ENCODE data around the gene PSTPIP1. TPM values are rescaled to one million over a fixed set of nuclear protein-coding genes. Genes with fewer than 3 reads are reported as not detected.

PSTPIP1 gene
- total and polyA plus RNA-seq, 4 experiments from 2014 or later: 62.4 to 233 (median 144) TPM

DNA sequence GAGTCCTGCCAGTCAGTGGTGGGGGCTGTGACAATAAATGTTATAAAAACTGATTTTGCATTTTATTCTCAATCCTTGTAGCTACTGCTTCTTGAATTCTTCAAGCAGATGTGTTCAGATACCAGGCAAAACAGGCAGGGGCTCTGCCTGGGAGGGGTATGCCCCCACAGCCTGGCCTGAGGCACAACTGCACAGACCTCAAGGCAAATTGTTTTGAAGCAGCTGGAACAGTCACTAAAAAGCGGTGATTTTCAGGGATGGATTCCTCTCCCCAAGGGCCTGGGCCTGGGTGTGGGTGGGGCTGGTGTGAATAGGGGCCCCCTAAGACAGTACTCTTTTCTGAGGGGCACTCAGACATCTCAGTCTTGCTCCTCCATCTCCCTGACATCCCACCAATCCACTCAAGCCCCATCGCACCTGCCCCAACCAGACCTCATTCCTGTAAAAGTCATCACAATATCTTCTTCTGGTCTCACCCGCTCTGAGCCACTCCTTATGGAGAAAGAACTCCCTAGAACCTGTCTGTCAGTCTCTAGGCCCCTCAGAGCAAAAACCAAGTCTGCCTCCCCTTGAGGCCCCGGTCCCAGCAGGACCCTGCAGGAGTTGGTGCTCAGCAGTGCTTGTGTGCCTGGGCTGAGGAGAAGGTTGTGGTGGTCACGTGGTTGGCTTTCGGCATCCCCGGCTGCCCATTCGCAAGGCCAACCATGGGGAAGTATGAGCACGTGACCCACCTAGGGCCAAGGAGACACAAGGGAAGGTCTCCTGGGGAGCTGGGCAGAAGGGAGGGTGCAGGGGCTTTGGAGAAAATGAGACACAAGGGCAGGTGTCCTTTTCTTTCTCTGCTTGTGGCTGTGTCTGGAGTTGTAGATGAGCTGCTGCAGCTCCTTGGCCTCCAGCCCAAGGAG, 2.9 kb upstream of the PSTPIP1 start:
- DNase-seq: no peak
- H3K9me3 Mint-ChIP-seq: peaks cover 0 to 2% (median 0%) of the 10 kb centered on the region in 8 donors
- H3K4me3 Mint-ChIP-seq: peak overlapping the region in 1 of 8 donors; percentile 8
- CTCF ChIA-PET (ENCODE audit: partially characterized antibody): interaction anchor here (1.5 kb wide), 1 partner anchor 30 kb away, joined by 5 read pairs; no protein-coding TSS in a partner anchor
- peaks cover 35 to 84% (median 42%) of the 10 kb centered on the region in 4 donors for H3K4me1 Mint-ChIP-seq
- intact Hi-C loops (cut with micrococcal nuclease): no loop called here
- Histone ChIP-seq H3K27me3 (ENCODE audit: insufficient read depth, low read length) (no peaks in the 10 kb centered on the region), H3K4me3 (ENCODE audit: low read length in 2 of 2) (no peak overlapping the region), H3K27ac (ENCODE audit: low read depth, low read length) (no peak overlapping the region), H3K36me3 (ENCODE audit: insufficient read depth, low read length) (no peaks in the 10 kb centered on the region), H3K9me3 (ENCODE audit: control insufficient read depth in 1 of 2, low read length in 2 of 2) (no peaks in the 10 kb centered on the region), H3K4me1 (ENCODE audit: insufficient read depth, low read length) (peaks cover 47% of the 10 kb centered on the region)
- POLR2A ChIA-PET (ENCODE audit: partially characterized antibody): interaction anchor here (1.1 kb wide), 1 partner anchor 11 kb away, joined by 3 read pairs; no protein-coding TSS in a partner anchor
- peaks cover 0 to 1% of the 10 kb centered on the region in 2 donors for H3K36me3 Mint-ChIP-seq
- H3K27me3 Mint-ChIP-seq: no peaks in the 10 kb centered on the region
- peak overlapping the region; percentile 34 to 97 (median 92) for H3K27ac Mint-ChIP-seq

- intact Hi-C loops (cut with micrococcal nuclease): no loop called here
- peaks cover 0 to 9% of the 10 kb centered on the region in 2 donors for H3K36me3 Mint-ChIP-seq
- H3K27me3 Mint-ChIP-seq: no peaks in the 10 kb centered on the region
- H3K27me3 ChIP-seq (ENCODE audit: insufficient read depth, low read length): no peaks in the 10 kb centered on the region
- peak overlapping the region; percentile 79 for H3K27ac ChIP-seq (ENCODE audit: low read depth, low read length)
- H3K4me3 Mint-ChIP-seq: peak overlapping the region; percentile 94 to 97 (median 96)
- peak overlapping the region; percentile 92 to 97 (median 96) for H3K27ac Mint-ChIP-seq
- H3K36me3 ChIP-seq (ENCODE audit: insufficient read depth, low read length): no peaks in the 10 kb centered on the region
- no peak for DNase-seq
- POLR2A ChIA-PET (ENCODE audit: partially characterized antibody): interaction anchor here (0.6 to 9.4 kb wide), 8 partner anchors 12 to 89 kb away, joined by 3 to 472 read pairs (median 14); partner anchors contain the start of genes RCN2 and SCAPER
- peaks cover 40 to 88% (median 46%) of the 10 kb centered on the region in 4 donors for H3K4me1 Mint-ChIP-seq
- CTCF ChIA-PET (ENCODE audit: partially characterized antibody): interaction anchor here (0.8 to 6.6 kb wide), 5 partner anchors 18 to 550 kb away, joined by 4 to 69 read pairs (median 6); no protein-coding TSS in a partner anchor
- H3K4me1 ChIP-seq (ENCODE audit: insufficient read depth, low read length): peaks cover 47% of the 10 kb centered on the region
- H3K9me3 ChIP-seq (ENCODE audit: control insufficient read depth in 1 of 2, low read length in 2 of 2): no peaks in the 10 kb centered on the region
- peaks cover 0 to 2% (median 0%) of the 10 kb centered on the region in 8 donors for H3K9me3 Mint-ChIP-seq
- no peak overlapping the region for H3K4me3 ChIP-seq (ENCODE audit: low read length in 2 of 2)
Measured at GRCh38 chr15:76993114-76993725, 1.7 kb upstream of the PSTPIP1 start.

GRCh38 chr15:76994001-76994400, 925 bp upstream of the PSTPIP1 start:
- intact Hi-C loops (cut with micrococcal nuclease): loop anchor here (2.0 kb wide), 1 partner anchor 77 kb away; the partner anchor contains the start of gene TSPAN3
- H3K9me3 Mint-ChIP-seq: peaks cover 0 to 2% (median 0%) of the 10 kb centered on the region in 8 donors
- Histone ChIP-seq H3K9me3 (ENCODE audit: control insufficient read depth in 1 of 2, low read length in 2 of 2) (no peaks in the 10 kb centered on the region), H3K4me1 (ENCODE audit: insufficient read depth, low read length) (peaks cover 47% of the 10 kb centered on the region), H3K4me3 (ENCODE audit: low read length in 2 of 2) (peak overlapping the region in 1 of 2 donors; percentile 94), H3K27ac (ENCODE audit: low read depth, low read length) (peak overlapping the region; percentile 79), H3K36me3 (ENCODE audit: insufficient read depth, low read length) (no peaks in the 10 kb centered on the region), H3K27me3 (ENCODE audit: insufficient read depth, low read length) (no peaks in the 10 kb centered on the region)
- H3K4me3 Mint-ChIP-seq: peak overlapping the region; percentile 94 to 97 (median 96)
- peaks cover 40 to 88% (median 46%) of the 10 kb centered on the region in 4 donors for H3K4me1 Mint-ChIP-seq
- CTCF ChIA-PET (ENCODE audit: partially characterized antibody): interaction anchor here (0.8 to 6.6 kb wide), 6 partner anchors 11 to 550 kb away, joined by 4 to 69 read pairs (median 6); no protein-coding TSS in a partner anchor
- peaks cover 4 to 16% of the 10 kb centered on the region in 2 donors for H3K36me3 Mint-ChIP-seq
- H3K27me3 Mint-ChIP-seq: no peaks in the 10 kb centered on the region
- H3K27ac Mint-ChIP-seq: peak overlapping the region; percentile 92 to 97 (median 96)
- POLR2A ChIA-PET (ENCODE audit: partially characterized antibody): interaction anchor here (0.6 to 9.4 kb wide), 11 partner anchors 11 to 649 kb away, joined by 3 to 472 read pairs (median 10); partner anchors contain the start of genes HMG20A, RCN2 and SCAPER
- DNase-seq: peak; percentile 35 to 85 (median 40)

GRCh38 chr15:76994496-76994895, 430 bp upstream of the PSTPIP1 start:
- peak in 1 of 5 donors; percentile 19 for DNase-seq
- peaks cover 4 to 21% of the 10 kb centered on the region in 2 donors for H3K36me3 Mint-ChIP-seq
- no peaks in the 10 kb centered on the region for H3K27me3 Mint-ChIP-seq
- peaks cover 2% of the 10 kb centered on the region for H3K36me3 ChIP-seq (ENCODE audit: insufficient read depth, low read length)
- ChIA-PET POLR2A (ENCODE audit: partially characterized antibody) (interaction anchor here (0.9 to 9.4 kb wide), 16 partner anchors 7 to 650 kb away, joined by 3 to 472 read pairs (median 10); partner anchors contain the start of genes HMG20A, RCN2 and SCAPER), CTCF (ENCODE audit: partially characterized antibody) (interaction anchor here (1.2 to 6.6 kb wide), 9 partner anchors 10 to 64 kb away, joined by 3 to 69 read pairs (median 5); no protein-coding TSS in a partner anchor)
- H3K27ac Mint-ChIP-seq: peak overlapping the region; percentile 92 to 97 (median 96)
- H3K4me1 ChIP-seq (ENCODE audit: insufficient read depth, low read length): peaks cover 49% of the 10 kb centered on the region
- intact Hi-C loops (cut with micrococcal nuclease): loop anchor here (2.0 kb wide), 1 partner anchor 76 kb away; the partner anchor contains the start of gene TSPAN3
- H3K27ac ChIP-seq (ENCODE audit: low read depth, low read length): peak overlapping the region; percentile 79
- H3K4me1 Mint-ChIP-seq: peaks cover 40 to 89% (median 47%) of the 10 kb centered on the region in 4 donors
- peak overlapping the region in 1 of 2 donors; percentile 94 for H3K4me3 ChIP-seq (ENCODE audit: low read length in 2 of 2)
- H3K9me3 ChIP-seq (ENCODE audit: control insufficient read depth in 1 of 2, low read length in 2 of 2): no peaks in the 10 kb centered on the region
- H3K9me3 Mint-ChIP-seq: peaks cover 0 to 2% (median 0%) of the 10 kb centered on the region in 8 donors
- H3K4me3 Mint-ChIP-seq: peak overlapping the region; percentile 94 to 97 (median 96)
- no peaks in the 10 kb centered on the region for H3K27me3 ChIP-seq (ENCODE audit: insufficient read depth, low read length)

DNA sequence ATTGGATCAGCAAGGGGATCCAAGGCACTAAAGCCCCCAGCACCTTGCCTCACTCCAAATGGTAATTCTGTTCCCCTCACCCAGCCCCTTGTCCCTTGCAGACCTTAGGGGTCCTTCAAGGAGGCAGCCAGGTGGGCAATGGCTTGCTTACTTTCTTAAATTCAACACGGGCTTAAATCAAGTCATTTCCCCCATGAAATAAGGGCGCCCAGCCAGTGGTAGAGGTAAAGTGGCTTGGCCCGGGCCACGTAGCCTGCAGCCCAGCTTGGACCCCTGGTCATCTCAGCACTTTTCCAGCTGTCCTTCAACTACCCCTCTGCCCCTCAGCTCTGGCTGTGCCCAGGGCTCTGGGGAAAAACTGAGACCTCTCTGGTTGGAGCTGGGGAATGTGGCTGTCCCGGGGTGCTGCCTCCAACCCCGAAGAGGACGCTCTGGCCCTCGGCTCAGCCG, 1.2 kb downstream of the PSTPIP1 start:
- Histone ChIP-seq H3K36me3 (ENCODE audit: insufficient read depth, low read length) (peaks cover 12% of the 10 kb centered on the region), H3K27me3 (ENCODE audit: insufficient read depth, low read length) (no peaks in the 10 kb centered on the region), H3K9me3 (ENCODE audit: control insufficient read depth in 1 of 2, low read length in 2 of 2) (no peaks in the 10 kb centered on the region), H3K4me3 (ENCODE audit: low read length in 2 of 2) (peak overlapping the region; percentile 94 to 96), H3K4me1 (ENCODE audit: insufficient read depth, low read length) (peaks cover 65% of the 10 kb centered on the region), H3K27ac (ENCODE audit: low read depth, low read length) (peak overlapping the region; percentile 79)
- DNase-seq: no peak
- Mint-ChIP-seq H3K4me3 (peak overlapping the region; percentile 94 to 97 (median 96)), H3K9me3 (peaks cover 0 to 2% (median 0%) of the 10 kb centered on the region in 8 donors), H3K36me3 (peaks cover 4 to 27% of the 10 kb centered on the region in 2 donors), H3K27me3 (no peaks in the 10 kb centered on the region), H3K4me1 (peaks cover 39 to 95% (median 58%) of the 10 kb centered on the region in 4 donors), H3K27ac (peak overlapping the region; percentile 92 to 97 (median 96))
- intact Hi-C loops (cut with micrococcal nuclease): loop anchor here (2.0 kb wide), 1 partner anchor 23 kb away; no protein-coding TSS in a partner anchor
- ChIA-PET POLR2A (ENCODE audit: partially characterized antibody) (interaction anchor here (0.9 to 9.4 kb wide), 16 partner anchors 9 to 95 kb away, joined by 3 to 472 read pairs (median 5); partner anchors contain the start of genes RCN2, SCAPER and TSPAN3), CTCF (ENCODE audit: partially characterized antibody) (interaction anchor here (0.9 to 6.6 kb wide), 9 partner anchors 9 to 129 kb away, joined by 3 to 69 read pairs (median 5); partner anchors contain the start of gene RCN2)

Measured in CD4-positive, alpha-beta memory T cell (primary cell).